ENCODE measurements around the gene R3HDML. TPM values are rescaled to one million over a fixed set of nuclear protein-coding genes. Genes with fewer than 3 reads are reported as not detected.
A peak's percentile ranks its signal among the peaks of the same experiment; 100 is the strongest.
"Not testable (repeated sequence)": the region's sequence is repeated elsewhere in the genome, so short reads cannot be mapped to it uniquely, and the experiment has no call there.

The R3HDML gene
- total RNA-seq, 4 donors from 2014 or later = not detected

DNA sequence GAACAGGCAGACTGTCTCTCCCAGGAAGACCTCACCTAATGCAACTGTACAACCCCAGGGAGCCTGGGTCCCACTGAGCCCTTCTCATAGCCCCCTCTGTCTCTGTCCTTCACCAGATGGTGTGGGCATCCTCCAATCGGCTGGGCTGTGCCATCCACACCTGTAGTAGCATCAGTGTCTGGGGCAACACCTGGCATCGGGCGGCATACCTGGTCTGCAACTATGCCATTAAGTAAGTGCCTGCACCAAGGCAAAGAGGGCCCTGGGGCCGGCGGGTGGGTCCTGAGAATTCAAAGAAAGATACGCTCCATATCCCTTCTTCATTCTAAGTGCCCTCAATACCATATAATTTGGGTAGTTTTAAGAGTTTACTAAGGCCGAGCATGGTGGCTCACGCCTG, 8.3 kb downstream of the R3HDML start:
- H3K27me3 ChIP-seq = no peaks in the 10 kb centered on the region
- H3K36me3 ChIP-seq = no peaks in the 10 kb centered on the region
- TF ChIP-seq, protein P1, sequence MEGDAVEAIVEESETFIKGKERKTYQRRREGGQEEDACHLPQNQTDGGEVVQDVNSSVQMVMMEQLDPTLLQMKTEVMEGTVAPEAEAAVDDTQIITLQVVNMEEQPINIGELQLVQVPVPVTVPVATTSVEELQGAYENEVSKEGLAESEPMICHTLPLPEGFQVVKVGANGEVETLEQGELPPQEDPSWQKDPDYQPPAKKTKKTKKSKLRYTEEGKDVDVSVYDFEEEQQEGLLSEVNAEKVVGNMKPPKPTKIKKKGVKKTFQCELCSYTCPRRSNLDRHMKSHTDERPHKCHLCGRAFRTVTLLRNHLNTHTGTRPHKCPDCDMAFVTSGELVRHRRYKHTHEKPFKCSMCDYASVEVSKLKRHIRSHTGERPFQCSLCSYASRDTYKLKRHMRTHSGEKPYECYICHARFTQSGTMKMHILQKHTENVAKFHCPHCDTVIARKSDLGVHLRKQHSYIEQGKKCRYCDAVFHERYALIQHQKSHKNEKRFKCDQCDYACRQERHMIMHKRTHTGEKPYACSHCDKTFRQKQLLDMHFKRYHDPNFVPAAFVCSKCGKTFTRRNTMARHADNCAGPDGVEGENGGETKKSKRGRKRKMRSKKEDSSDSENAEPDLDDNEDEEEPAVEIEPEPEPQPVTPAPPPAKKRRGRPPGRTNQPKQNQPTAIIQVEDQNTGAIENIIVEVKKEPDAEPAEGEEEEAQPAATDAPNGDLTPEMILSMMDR (IDR thresholded peaks at IDR 0.05) = no peak
- TF ChIP-seq POLR2A (IDR thresholded peaks at IDR 0.05) = no peak
- no peaks in the 10 kb centered on the region for H3K9me3 ChIP-seq
- DNase-seq = no peak
- H3K4me1 ChIP-seq = no peaks in the 10 kb centered on the region
- no peak overlapping the region for H3K27ac ChIP-seq
- H3K4me3 ChIP-seq = no peak overlapping the region

DNA sequence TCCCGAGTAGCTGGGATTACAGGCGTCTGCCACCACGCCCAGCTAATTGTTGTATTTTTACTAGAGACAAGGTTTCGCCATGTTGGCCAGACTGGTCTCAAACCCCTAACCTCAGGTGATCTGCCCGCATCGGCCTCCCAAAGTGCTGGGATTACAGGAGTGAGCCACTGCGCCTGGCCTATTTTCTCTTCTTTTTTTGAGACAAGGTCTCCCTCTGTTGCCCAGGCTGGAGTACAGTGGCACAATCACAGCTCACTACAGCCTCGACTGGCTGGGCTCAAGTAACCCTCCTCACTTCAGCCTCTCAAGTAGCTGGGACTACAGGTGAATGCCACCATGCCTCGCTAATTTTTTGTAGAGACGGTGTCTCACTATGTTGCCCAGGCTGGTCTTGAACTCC, 9.1 kb downstream of the R3HDML start:
- DNase-seq, H3K27me3 ChIP-seq, H3K4me3 ChIP-seq, H3K36me3 ChIP-seq, H3K9me3 ChIP-seq, H3K27ac ChIP-seq, H3K4me1 ChIP-seq: not testable (repeated sequence)

DNA sequence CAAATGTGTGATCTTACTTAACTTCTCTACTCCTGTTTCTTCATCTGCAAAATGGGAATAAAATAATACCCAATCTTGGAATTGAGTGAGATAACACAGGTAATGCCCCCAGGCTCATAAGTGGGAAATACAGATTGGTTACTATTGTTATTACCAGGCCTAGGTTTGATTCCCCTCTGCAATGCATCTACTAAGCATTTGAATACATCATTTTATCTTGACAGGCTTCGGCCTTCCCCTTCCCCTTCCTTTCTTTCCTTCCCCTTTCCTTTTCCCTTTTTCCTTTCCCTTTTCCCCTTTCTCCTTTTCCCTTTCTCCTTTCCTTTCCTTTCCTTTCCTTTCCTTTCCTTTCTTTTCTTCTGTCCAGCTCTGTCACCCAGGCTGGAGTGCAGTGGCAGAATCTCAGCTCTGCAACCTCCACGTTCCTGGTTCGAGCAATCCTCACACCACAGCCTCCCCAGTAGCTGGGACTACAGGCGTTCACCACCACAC, 11.4 kb downstream of the R3HDML start:
- Histone ChIP-seq H3K36me3 (no peaks in the 10 kb centered on the region), H3K4me1 (peaks cover 0 to 3% (median 0%) of the 10 kb centered on the region in 4 donors), H3K27me3 (no peaks in the 10 kb centered on the region), H3K27ac (no peak overlapping the region), H3K9me3 (no peaks in the 10 kb centered on the region), H3K4me3 (no peak overlapping the region)
- DNase-seq = no peak
- no peak for TF ChIP-seq POLR2A (IDR thresholded peaks at IDR 0.05)
- TF ChIP-seq, protein P1 (IDR thresholded peaks at IDR 0.05) = no peak

DNA sequence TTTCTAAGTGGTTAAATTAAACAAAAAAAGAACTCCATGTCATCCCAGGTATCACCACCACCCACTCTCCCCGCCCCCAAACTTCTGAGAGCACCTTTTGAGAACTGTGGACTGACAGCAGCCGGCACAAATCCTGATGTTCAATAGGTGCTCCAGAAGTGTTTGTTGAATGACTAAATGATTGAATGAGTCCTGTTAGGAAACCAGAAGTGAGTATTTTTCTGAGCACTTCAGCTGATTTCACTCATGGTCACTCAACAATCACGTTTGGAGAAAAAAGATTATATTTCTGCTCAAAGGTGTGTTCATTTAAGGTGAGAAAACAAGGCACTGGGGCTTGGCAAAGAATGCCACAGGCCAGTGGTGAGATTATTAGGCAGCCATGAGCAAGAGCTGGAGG, 12.5 kb downstream of the R3HDML start:
- H3K27ac ChIP-seq = no peak overlapping the region

DNA sequence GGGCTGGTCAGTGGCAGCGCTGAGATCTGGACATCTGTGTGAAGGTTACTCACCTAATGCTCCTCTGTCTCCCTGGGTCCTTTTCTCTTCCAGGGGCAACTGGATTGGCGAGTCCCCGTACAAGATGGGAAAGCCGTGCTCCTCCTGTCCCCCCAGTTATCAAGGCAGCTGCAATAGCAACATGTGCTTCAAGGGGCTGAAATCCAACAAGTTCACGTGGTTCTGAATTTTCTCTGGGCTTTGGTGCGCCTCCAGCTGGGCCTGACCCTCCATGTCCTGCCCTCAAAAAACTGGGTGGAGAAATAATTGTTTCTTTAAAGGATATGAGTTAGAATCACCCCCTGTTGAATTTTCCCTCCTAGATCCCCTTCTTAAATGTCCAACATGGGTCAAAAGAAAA, 13.7 kb downstream of the R3HDML start:
- TF ChIP-seq, protein P1 (IDR thresholded peaks at IDR 0.05) = no peak
- TF ChIP-seq POLR2A (IDR thresholded peaks at IDR 0.05) = no peak
- Histone ChIP-seq H3K27me3 (no peaks in the 10 kb centered on the region), H3K36me3 (no peaks in the 10 kb centered on the region), H3K4me3 (no peak overlapping the region), H3K9me3 (no peaks in the 10 kb centered on the region), H3K27ac (no peak overlapping the region), H3K4me1 (peaks cover 0 to 3% (median 0%) of the 10 kb centered on the region in 4 donors)
- DNase-seq = no peak

More for the DNA sequence above, 12.5 kb downstream of the R3HDML start:
- no peak for DNase-seq
- Histone ChIP-seq H3K27me3 (no peaks in the 10 kb centered on the region), H3K4me3 (no peak overlapping the region), H3K36me3 (no peaks in the 10 kb centered on the region), H3K4me1 (peaks cover 0 to 3% (median 0%) of the 10 kb centered on the region in 4 donors), H3K9me3 (no peaks in the 10 kb centered on the region)
- no peak for TF ChIP-seq POLR2A (IDR thresholded peaks at IDR 0.05)
- TF ChIP-seq, protein P1 (IDR thresholded peaks at IDR 0.05) = no peak

DNA sequence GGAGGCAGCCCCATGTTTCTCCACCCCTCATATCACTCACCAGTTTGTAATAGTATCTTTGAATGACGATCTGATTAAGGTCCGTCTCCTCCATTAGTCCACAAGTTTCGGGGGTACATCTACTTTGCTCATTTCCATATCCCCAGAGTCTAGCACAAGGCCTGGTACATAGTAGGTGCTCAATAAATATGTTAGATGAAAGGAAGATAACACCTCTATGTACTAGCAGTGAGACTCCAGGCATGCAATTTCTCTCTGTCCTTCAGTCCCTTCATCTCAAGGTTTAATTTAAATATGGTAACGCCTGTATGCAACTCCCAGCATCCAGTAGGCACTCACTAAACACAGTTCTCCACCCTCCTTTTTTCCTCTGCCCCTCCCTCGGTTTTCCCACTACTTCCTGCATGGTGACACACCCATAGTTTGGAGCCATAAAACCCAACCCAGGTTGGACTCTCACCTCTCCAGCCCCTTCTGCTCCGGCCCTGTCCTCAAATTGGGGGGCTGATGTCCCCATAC, 18.2 kb downstream of the R3HDML start:
- peak in 1 of 2 donors; percentile 43 for TF ChIP-seq POLR2A (IDR thresholded peaks at IDR 0.05)
- TF ChIP-seq, protein P1 (IDR thresholded peaks at IDR 0.05) = no peak
- Histone ChIP-seq H3K36me3 (no peaks in the 10 kb centered on the region), H3K9me3 (no peaks in the 10 kb centered on the region), H3K27me3 (no peaks in the 10 kb centered on the region), H3K4me3 (peak overlapping the region in 3 of 4 donors; percentile 37 to 65 (median 53)), H3K27ac (peak overlapping the region in 3 of 4 donors; percentile 84 to 92 (median 85)), H3K4me1 (peaks cover 0 to 17% (median 1%) of the 10 kb centered on the region in 4 donors)
- DNase-seq = peak in 1 of 3 donors; percentile 82

All from Peyer's patch (tissue), 4 donors.